K562 (cell line): Measurements from ENCODE around the gene ATXN7L1. TPM values are rescaled to one million over a fixed set of nuclear protein-coding genes. Genes with fewer than 3 reads are reported as not detected.

Experiments used
- EHMT2 ChIP-seq: fragments of 450-650 bp; IDR thresholded peaks from 2 replicates; pipeline ENCODE4 v1.6.1; 2018; ENCODE audit warnings: antibody characterized with exemption
- ELF4 ChIP-seq: fragments of 450-650 bp; formaldehyde crosslinking; IDR thresholded peaks from 2 replicates; pipeline ENCODE4 v1.4.0; 2022; ENCODE audit warnings: missing genetic modification characterization
- JUND ChIP-seq, 2 experiments: IDR thresholded peaks; 2 replicates in 1 of 2; 3 replicates in 1 of 2; pipeline ENCODE4 v1.6.1; 2011; ENCODE audit warnings: borderline replicate concordance in 2 of 2, low read depth in 2 of 2, low read length in 2 of 2, improper control_type of control experiment in 1 of 2, missing biosample characterization in 1 of 2, missing genetic modification characterization in 1 of 2, missing genetic modification reagents in 1 of 2
- KLF10 ChIP-seq: fragments of 250-450 bp; sonication (Bioruptor Pico); IDR thresholded peaks from 2 replicates; pipeline ENCODE4 v1.6.1; 2021; ENCODE audit warnings: matching md5 sums
- KLF16 ChIP-seq: IDR thresholded peaks from 2 replicates; pipeline ENCODE4 v1.6.1; 2016; ENCODE audit warnings: antibody characterized with exemption
- PHF20 ChIP-seq: fragments of 450-650 bp; IDR thresholded peaks from 2 replicates; pipeline ENCODE4 v1.6.1; 2018; ENCODE audit not compliant: partially characterized antibody
- RAD21 ChIP-seq, 2 experiments: fragments of 250-450 bp in 1 of 2; fragments of 450-650 bp in 1 of 2; sonication (Bioruptor Pico) in 1 of 2; formaldehyde crosslinking in 1 of 2; IDR thresholded peaks in 1 of 2; conservative IDR thresholded peaks in 1 of 2; 2 replicates each; pipeline versions ENCODE4 v1.4.0 to v1.8.0; 2020 to 2022; ENCODE audit warnings: mild to moderate bottlenecking in 2 of 2, moderate library complexity in 1 of 2
- SMC3 ChIP-seq: conservative IDR thresholded peaks from 2 replicates; pipeline ENCODE4 v1.6.1; 2011; ENCODE audit warnings: low read depth, low read length, improper control_type of control experiment; ENCODE audit not compliant: insufficient read depth
- TEAD4 ChIP-seq, 2 experiments: sonication (generic) in 1 of 2; formaldehyde crosslinking in 1 of 2; IDR thresholded peaks; 2 replicates each; pipeline versions ENCODE4 v1.6.1 to v1.8.0; 2012 to 2022; ENCODE audit warnings: borderline replicate concordance in 1 of 2, inconsistent platforms in 1 of 2, low read length in 1 of 2, mild to moderate bottlenecking in 1 of 2, missing genetic modification reagents in 1 of 2
- XRCC5 ChIP-seq: fragments of 200-400 bp; formaldehyde crosslinking; IDR thresholded peaks from 2 replicates; pipeline ENCODE4 v1.6.1; 2017; ENCODE audit warnings: low read depth, mild to moderate bottlenecking, low read length
- ZBTB8A ChIP-seq: fragments of 450-650 bp; IDR thresholded peaks from 2 replicates; pipeline ENCODE4 v1.6.1; 2018; ENCODE audit warnings: mild to moderate bottlenecking, moderate library complexity; ENCODE audit not compliant: partially characterized antibody
- ZNF143 ChIP-seq: sonication (generic); formaldehyde crosslinking; IDR thresholded peaks from 2 replicates; pipeline ENCODE4 v1.9.0; 2022; ENCODE audit warnings: mild to moderate bottlenecking, missing genetic modification reagents
- ZNF146 ChIP-seq: IDR thresholded peaks from one replicate; pipeline ENCODE4 v1.6.1; 2018; ENCODE audit warnings: missing compliant biosample characterization; ENCODE audit not compliant: unreplicated experiment
- polyA plus RNA-seq, 8 experiments: library from polyadenylated mRNA; depleted of rRNA in 4 of 8; stranded (reverse) in 5 of 8; unstranded in 3 of 8; fragments of >200 nt; fragmentation: Nextera tagmentation in 2 of 8; fragmentation: Illumina TruSeq in 1 of 8; extraction: Ambion mirVana in 2 of 8; extraction: Trizol in 1 of 8; gene quantifications; 2 replicates each; pipeline versions ENCODE4 v1.2.1 to v1.2.3, GENCODE V29; 2011 to 2014; ENCODE audit warnings: inconsistent platforms in 1 of 8, missing spikeins in 1 of 8
- total RNA-seq, 7 experiments: library from RNA; depleted of rRNA in 6 of 7; stranded (reverse); fragments of >200 nt in 6 of 7; fragmentation: Illumina TruSeq in 2 of 7; extraction: Trizol in 2 of 7; gene quantifications; 2 replicates each; pipeline versions ENCODE4 v1.2.1 to v1.2.3, GENCODE V29; 2011 to 2021; ENCODE audit warnings: low replicate concordance in 1 of 7
- TF ChIP-seq, protein P1 (sequence below): sonication (generic); formaldehyde crosslinking; IDR thresholded peaks from 2 replicates; pipeline ENCODE4 v1.8.0; 2022; ENCODE audit warnings: mild to moderate bottlenecking, missing genetic modification reagents
- TF ChIP-seq, protein P2 (sequence below), 2 experiments: fragments of 450-650 bp; IDR thresholded peaks; 2 replicates each; pipeline ENCODE4 v1.6.1; 2016
- TF ChIP-seq, protein P3 (sequence below), 3 experiments: IDR thresholded peaks in 2 of 3; conservative IDR thresholded peaks in 1 of 3; 2 replicates each; pipeline ENCODE4 v1.5.1; 2011 to 2012; ENCODE audit warnings: low read length in 3 of 3, mild to moderate bottlenecking in 3 of 3, control low read depth in 2 of 3, improper control_type of control experiment in 1 of 3, inconsistent platforms in 1 of 3, low read depth in 1 of 3, mixed read lengths in 1 of 3, moderate library complexity in 1 of 3; ENCODE audit not compliant: insufficient read depth in 2 of 3

The ATXN7L1 gene
- total and polyA plus RNA-seq, 9 of the 15 experiments (the other 6 are each of a cell fraction or from before 2014, with no cell fraction given): 6.6 to 13.7 (median 10.7) TPM

DNA sequence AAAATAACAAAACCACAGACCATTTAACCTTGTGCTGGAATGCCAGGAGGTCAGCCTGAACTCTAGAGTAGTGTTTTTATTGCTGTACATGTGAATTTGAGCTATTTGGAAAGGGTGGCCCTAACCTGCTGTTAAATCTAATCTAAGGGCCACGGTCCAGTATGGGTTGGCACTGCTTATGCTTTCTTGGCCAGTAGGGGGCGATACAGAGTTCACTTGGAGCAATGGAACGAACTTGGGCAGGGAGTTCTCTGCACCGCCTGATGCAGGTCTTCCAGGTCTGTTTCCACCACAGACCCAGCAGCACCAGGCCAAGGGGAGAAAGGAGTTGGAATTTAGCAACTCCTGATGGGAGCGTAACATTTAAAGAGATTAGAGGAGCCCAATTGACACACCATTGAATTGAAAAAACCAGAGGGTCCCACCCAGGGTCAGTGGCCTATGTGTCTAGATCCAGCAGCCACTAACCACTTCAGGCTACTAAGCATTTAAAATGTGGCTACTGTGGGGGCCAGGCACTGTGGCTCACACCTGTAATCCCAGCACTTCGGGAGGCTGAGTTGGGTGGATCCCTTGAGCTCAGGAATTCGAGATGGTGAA, 219.4 kb downstream of the ATXN7L1 start (continued):
- TF ChIP-seq, protein P1, sequence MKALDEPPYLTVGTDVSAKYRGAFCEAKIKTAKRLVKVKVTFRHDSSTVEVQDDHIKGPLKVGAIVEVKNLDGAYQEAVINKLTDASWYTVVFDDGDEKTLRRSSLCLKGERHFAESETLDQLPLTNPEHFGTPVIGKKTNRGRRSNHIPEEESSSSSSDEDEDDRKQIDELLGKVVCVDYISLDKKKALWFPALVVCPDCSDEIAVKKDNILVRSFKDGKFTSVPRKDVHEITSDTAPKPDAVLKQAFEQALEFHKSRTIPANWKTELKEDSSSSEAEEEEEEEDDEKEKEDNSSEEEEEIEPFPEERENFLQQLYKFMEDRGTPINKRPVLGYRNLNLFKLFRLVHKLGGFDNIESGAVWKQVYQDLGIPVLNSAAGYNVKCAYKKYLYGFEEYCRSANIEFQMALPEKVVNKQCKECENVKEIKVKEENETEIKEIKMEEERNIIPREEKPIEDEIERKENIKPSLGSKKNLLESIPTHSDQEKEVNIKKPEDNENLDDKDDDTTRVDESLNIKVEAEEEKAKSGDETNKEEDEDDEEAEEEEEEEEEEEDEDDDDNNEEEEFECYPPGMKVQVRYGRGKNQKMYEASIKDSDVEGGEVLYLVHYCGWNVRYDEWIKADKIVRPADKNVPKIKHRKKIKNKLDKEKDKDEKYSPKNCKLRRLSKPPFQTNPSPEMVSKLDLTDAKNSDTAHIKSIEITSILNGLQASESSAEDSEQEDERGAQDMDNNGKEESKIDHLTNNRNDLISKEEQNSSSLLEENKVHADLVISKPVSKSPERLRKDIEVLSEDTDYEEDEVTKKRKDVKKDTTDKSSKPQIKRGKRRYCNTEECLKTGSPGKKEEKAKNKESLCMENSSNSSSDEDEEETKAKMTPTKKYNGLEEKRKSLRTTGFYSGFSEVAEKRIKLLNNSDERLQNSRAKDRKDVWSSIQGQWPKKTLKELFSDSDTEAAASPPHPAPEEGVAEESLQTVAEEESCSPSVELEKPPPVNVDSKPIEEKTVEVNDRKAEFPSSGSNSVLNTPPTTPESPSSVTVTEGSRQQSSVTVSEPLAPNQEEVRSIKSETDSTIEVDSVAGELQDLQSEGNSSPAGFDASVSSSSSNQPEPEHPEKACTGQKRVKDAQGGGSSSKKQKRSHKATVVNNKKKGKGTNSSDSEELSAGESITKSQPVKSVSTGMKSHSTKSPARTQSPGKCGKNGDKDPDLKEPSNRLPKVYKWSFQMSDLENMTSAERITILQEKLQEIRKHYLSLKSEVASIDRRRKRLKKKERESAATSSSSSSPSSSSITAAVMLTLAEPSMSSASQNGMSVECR (CRISPR knock-in tag): 0 out of 2 replicates have a peak, but pooled peaks have one; percentile 28
- TF ChIP-seq PHF20: no peak
- no peak for TF ChIP-seq ZBTB8A
- TF ChIP-seq XRCC5: peak; percentile 63; the same call in 1 of the 2 replicates
- TF ChIP-seq RAD21 (CRISPR knock-in tag; conservative IDR thresholded peaks at IDR 0.05 in 1 of 2, IDR thresholded peaks at IDR 0.05 in 1 of 2): peak in 1 of 2 experiments; percentile 71; a peak in 2 of 4 replicates
- TF ChIP-seq, protein P2, sequence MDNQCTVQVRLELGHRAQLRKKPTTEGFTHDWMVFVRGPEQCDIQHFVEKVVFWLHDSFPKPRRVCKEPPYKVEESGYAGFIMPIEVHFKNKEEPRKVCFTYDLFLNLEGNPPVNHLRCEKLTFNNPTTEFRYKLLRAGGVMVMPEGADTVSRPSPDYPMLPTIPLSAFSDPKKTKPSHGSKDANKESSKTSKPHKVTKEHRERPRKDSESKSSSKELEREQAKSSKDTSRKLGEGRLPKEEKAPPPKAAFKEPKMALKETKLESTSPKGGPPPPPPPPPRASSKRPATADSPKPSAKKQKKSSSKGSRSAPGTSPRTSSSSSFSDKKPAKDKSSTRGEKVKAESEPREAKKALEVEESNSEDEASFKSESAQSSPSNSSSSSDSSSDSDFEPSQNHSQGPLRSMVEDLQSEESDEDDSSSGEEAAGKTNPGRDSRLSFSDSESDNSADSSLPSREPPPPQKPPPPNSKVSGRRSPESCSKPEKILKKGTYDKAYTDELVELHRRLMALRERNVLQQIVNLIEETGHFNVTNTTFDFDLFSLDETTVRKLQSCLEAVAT (IDR thresholded peaks at IDR 0.05): no peak
- peak; percentile 56 for TF ChIP-seq KLF16
- TF ChIP-seq, protein P3, sequence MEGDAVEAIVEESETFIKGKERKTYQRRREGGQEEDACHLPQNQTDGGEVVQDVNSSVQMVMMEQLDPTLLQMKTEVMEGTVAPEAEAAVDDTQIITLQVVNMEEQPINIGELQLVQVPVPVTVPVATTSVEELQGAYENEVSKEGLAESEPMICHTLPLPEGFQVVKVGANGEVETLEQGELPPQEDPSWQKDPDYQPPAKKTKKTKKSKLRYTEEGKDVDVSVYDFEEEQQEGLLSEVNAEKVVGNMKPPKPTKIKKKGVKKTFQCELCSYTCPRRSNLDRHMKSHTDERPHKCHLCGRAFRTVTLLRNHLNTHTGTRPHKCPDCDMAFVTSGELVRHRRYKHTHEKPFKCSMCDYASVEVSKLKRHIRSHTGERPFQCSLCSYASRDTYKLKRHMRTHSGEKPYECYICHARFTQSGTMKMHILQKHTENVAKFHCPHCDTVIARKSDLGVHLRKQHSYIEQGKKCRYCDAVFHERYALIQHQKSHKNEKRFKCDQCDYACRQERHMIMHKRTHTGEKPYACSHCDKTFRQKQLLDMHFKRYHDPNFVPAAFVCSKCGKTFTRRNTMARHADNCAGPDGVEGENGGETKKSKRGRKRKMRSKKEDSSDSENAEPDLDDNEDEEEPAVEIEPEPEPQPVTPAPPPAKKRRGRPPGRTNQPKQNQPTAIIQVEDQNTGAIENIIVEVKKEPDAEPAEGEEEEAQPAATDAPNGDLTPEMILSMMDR (IDR thresholded peaks at IDR 0.05 in 2 of 3, conservative IDR thresholded peaks at IDR 0.05 in 1 of 3; ENCODE audit: insufficient read depth in 2 of 3, low read depth in 1 of 3, low read length in 3 of 3): peak; percentile 91 to 96 (median 92)
- 0 out of 2 replicates have a peak, but pooled peaks have one; percentile 15 for TF ChIP-seq TEAD4 (IDR thresholded peaks at IDR 0.05; ENCODE audit: low read length)
- no peak for TF ChIP-seq TEAD4 (CRISPR knock-in tag; IDR thresholded peaks at IDR 0.05; ENCODE audit: borderline replicate concordance)
- TF ChIP-seq EHMT2: peak; percentile 86
- TF ChIP-seq ZNF146 (CRISPR knock-in tag): no peak
- TF ChIP-seq JUND (IDR thresholded peaks at IDR 0.05; ENCODE audit: borderline replicate concordance, low read depth, low read length): peak; percentile 33; the same call in 1 of the 2 replicates
- no peak for TF ChIP-seq JUND (tag; IDR thresholded peaks at IDR 0.05; ENCODE audit: borderline replicate concordance, low read depth, low read length)
- TF ChIP-seq KLF10 (CRISPR knock-in tag): no peak
- TF ChIP-seq ZNF143: 0 out of 2 replicates have a peak, but pooled peaks have one; percentile 41
- TF ChIP-seq ELF4 (CRISPR knock-in tag): no peak
- peak; percentile 72 for TF ChIP-seq SMC3
